Cardiac muscle cell (in vitro differentiated cells and primary cell): Measurements from ENCODE around the gene NAV2. TPM values are rescaled to one million over a fixed set of nuclear protein-coding genes. Genes with fewer than 3 reads are reported as not detected.
A peak's percentile ranks its signal among the peaks of the same experiment; 100 is the strongest.
"Not testable (repeated sequence)": the region's sequence is repeated elsewhere in the genome, so short reads cannot be mapped to it uniquely, and the experiment has no call there.

Experiments
- DNase-seq, 2 donors: peaks; one replicate each; pipeline versions ENCODE4 v3.0.0 to v3.0.0-alpha.2; 2010 to 2017; ENCODE audit warnings: low read depth in 1 of 2, low spot score in 1 of 2
- H3K27ac ChIP-seq: fragments of 200-600 bp; sonication (generic); 2 replicates; pipeline ENCODE4 v1.5.1; 2016
- H3K27me3 ChIP-seq: fragments of 200-600 bp; sonication (generic); 2 replicates; pipeline ENCODE4 v1.6.0; 2016; ENCODE audit warnings: control low read depth
- H3K36me3 ChIP-seq: fragments of 200-600 bp; sonication (generic); 2 replicates; pipeline ENCODE4 v1.5.1; 2016; ENCODE audit warnings: control low read depth
- H3K4me1 ChIP-seq: fragments of 200-600 bp; sonication (generic); 2 replicates; pipeline ENCODE4 v1.8.1; 2017; ENCODE audit warnings: low read depth, mild to moderate bottlenecking, mixed run types
- H3K4me3 ChIP-seq: fragments of 200-600 bp; sonication (generic); 2 replicates; pipeline ENCODE4 v1.5.1; 2016; ENCODE audit warnings: mild to moderate bottlenecking
- H3K9me3 ChIP-seq: fragments of 200-600 bp; sonication (generic); 2 replicates; pipeline ENCODE4 v1.5.1; 2017; ENCODE audit warnings: low read depth, mild to moderate bottlenecking, control low read depth
- polyA plus RNA-seq: library from polyadenylated mRNA; unstranded; fragments of >200 nt; fragmentation: Nextera tagmentation; extraction: Ambion mirVana; gene quantifications from 2 replicates; pipeline ENCODE4 v1.2.1, GENCODE V29; 2016
- total RNA-seq: library from RNA; depleted of rRNA; stranded (reverse); fragments of >200 nt; gene quantifications from 2 replicates; pipeline ENCODE4 v1.2.3, GENCODE V29; 2016
- TF ChIP-seq, protein P1 (sequence below): IDR thresholded peaks from 2 replicates; pipeline ENCODE4 v1.5.1; 2012; ENCODE audit warnings: low read depth, mild to moderate bottlenecking, low read length

NAV2 gene
- total and polyA plus RNA-seq, 2 experiments from 2014 or later, result 113 to 164 TPM

DNA sequence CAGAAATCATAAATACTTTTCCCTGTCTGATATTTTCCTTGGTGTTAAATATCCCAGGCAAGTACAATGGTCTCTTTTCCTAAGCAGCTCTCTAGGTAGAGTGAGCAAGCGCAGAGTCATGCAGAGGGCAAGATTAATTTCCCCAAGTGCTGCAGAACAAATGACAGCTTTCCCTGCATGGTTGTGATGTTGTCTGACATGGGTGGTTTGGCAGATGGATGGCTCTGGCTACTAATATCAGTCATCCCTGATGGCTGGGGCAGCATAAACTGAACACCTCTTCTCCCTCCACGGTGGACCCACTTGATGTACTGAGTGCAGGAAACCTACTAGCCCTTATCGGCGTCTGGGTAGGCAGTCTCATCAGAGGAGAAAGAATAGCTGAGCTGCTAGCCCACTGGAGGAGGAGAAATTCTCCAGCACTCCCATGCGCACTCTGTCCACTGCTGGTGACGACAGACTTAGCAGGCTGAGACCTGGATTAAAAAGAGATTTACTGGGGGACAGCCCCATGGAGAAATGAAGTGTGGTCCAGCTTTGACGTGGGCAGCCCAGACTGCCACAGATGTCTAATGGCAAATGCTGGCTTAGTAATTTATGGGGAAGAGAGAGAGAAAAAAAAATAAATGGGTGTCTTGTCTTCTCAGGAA is 244.8 kb downstream of the NAV2 start:
- Histone ChIP-seq H3K4me3 (no peak overlapping the region), H3K4me1 (peaks cover 59% of the 10 kb centered on the region), H3K27ac (peak overlapping the region; percentile 60), H3K9me3 (no peaks in the 10 kb centered on the region), H3K27me3 (no peaks in the 10 kb centered on the region), H3K36me3 (no peaks in the 10 kb centered on the region)
- peak in 1 of 2 donors; percentile 28 for DNase-seq
- TF ChIP-seq, protein P1, sequence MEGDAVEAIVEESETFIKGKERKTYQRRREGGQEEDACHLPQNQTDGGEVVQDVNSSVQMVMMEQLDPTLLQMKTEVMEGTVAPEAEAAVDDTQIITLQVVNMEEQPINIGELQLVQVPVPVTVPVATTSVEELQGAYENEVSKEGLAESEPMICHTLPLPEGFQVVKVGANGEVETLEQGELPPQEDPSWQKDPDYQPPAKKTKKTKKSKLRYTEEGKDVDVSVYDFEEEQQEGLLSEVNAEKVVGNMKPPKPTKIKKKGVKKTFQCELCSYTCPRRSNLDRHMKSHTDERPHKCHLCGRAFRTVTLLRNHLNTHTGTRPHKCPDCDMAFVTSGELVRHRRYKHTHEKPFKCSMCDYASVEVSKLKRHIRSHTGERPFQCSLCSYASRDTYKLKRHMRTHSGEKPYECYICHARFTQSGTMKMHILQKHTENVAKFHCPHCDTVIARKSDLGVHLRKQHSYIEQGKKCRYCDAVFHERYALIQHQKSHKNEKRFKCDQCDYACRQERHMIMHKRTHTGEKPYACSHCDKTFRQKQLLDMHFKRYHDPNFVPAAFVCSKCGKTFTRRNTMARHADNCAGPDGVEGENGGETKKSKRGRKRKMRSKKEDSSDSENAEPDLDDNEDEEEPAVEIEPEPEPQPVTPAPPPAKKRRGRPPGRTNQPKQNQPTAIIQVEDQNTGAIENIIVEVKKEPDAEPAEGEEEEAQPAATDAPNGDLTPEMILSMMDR, result no peak

DNA sequence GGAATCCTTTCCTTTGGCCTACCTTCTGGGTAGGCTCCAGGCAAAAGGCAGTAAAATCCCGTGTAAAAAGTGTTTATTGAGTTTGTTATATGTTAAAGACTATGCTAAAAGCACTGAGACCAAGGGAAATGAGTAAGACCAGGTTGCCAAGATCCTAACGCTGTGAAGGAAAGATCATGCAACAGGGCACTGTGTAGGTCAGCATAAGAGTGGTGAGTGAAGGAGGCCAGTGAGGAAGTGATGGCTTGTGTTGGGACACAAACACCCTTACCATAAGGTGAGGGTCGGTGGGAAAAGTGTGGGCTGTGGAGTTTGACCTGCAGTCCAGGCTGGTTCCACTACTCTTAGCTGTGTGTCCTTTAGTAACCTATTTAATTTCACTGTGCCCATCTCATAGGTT is 245.6 kb downstream of the NAV2 start:
- DNase-seq, result peak in 1 of 2 donors; percentile 21
- TF ChIP-seq, protein P1, result no peak
- Histone ChIP-seq H3K27me3 (no peaks in the 10 kb centered on the region), H3K27ac (no peak overlapping the region), H3K36me3 (no peaks in the 10 kb centered on the region), H3K4me1 (peaks cover 56% of the 10 kb centered on the region), H3K9me3 (no peaks in the 10 kb centered on the region), H3K4me3 (no peak overlapping the region)

DNA sequence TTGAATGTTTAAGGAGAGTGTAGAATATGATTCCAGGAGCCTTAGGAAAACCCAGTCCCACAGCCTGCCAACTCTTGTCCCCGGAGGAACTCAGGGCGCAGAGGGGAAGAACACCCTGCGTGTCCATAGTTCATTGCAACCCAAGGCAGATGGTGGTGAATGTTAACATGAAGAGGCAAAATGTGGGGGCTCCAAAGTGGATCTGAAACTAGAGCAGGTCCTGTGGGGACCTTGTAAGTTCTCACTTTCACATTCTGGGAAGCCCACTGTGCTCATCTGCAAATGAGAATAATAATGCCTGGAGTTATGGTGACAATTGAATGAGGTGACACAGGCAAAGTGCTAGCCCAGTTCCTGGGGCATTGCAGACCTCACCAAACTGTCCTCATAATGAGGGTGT is 246.6 kb downstream of the NAV2 start:
- no peak for DNase-seq
- Histone ChIP-seq H3K27ac (no peak overlapping the region), H3K27me3 (no peaks in the 10 kb centered on the region), H3K4me3 (no peak overlapping the region), H3K4me1 (peaks cover 56% of the 10 kb centered on the region), H3K9me3 (no peaks in the 10 kb centered on the region), H3K36me3 (no peaks in the 10 kb centered on the region)
- TF ChIP-seq, protein P1, result no peak

DNA sequence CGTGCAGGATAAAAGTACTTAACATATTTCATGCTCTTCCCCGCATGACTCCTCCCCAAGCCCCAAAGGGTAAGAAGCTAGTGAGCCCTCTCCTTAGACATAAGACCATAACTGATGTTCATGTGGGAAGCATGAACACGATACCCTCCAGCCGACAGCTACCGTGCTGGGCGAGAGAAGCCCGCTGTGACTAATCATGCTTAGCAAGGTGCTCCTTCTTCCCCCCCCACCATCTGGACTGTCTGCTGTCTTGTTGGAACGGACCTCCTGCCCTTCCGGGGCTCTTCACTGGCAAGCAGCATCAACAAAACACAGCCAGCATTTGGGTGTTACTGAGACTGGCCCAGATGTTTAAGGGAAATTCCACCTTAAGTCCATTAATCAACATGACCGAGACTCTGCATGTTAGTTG is 247.0 kb downstream of the NAV2 start:
- peaks cover 55% of the 10 kb centered on the region for H3K4me1 ChIP-seq
- TF ChIP-seq, protein P1, result no peak
- DNase-seq, result no peak
- H3K9me3 ChIP-seq, result no peaks in the 10 kb centered on the region
- H3K27me3 ChIP-seq, result no peaks in the 10 kb centered on the region
- H3K4me3 ChIP-seq, result no peak overlapping the region
- H3K27ac ChIP-seq, result no peak overlapping the region
- no peaks in the 10 kb centered on the region for H3K36me3 ChIP-seq

DNA sequence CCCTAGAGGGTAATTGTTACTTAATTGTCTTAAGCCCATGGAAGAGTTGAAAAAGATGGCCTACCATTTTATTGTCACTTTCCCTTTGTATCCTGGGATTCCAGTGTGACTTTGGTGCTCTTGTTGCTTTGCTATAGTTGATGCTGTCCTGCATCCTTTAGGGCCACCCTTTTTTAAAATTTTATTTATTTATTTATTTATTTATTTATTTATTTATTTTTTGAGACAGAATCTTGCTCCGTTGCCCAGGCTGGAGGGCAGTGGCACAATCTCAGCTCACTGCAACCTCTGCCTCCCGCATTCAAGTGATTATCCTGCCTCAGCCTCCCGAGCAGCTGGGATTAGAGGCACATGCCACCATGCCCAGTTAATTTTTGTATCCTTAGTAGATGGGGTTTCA is 247.8 kb downstream of the NAV2 start:
- DNase-seq, H3K27ac ChIP-seq, H3K4me3 ChIP-seq, H3K36me3 ChIP-seq, H3K9me3 ChIP-seq, H3K27me3 ChIP-seq: not testable (repeated sequence)
- peaks cover 49% of the 10 kb centered on the region for H3K4me1 ChIP-seq

DNA sequence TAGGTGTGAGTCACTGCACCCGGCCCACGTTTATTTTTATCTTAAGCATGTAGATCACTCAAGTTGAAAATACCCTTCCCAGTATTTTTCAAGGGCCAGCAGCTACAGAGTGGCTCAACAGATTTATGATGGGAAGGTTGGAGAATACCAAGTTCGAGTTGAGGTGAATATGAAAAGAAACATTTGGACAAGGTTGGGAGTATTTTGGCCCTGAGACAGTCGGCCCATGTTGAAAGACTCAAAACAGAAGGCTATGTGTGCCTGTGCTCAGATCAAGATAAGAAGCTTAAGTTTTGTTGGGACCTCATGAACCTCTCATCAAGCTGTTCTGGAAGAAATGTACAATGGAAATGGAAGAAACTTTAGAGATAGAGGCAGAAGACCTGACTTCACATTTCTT is 248.6 kb downstream of the NAV2 start:
- H3K4me1 ChIP-seq, result peaks cover 41% of the 10 kb centered on the region
- no peak overlapping the region for H3K4me3 ChIP-seq
- TF ChIP-seq, protein P1, result no peak
- no peaks in the 10 kb centered on the region for H3K9me3 ChIP-seq
- H3K27ac ChIP-seq, result no peak overlapping the region
- DNase-seq, result no peak
- no peaks in the 10 kb centered on the region for H3K36me3 ChIP-seq
- H3K27me3 ChIP-seq, result no peaks in the 10 kb centered on the region
